Measurements from ENCODE around the gene FOXP1. TPM values are rescaled to one million over a fixed set of nuclear protein-coding genes. Genes with fewer than 3 reads are reported as not detected.

Gene FOXP1
- total and polyA plus RNA-seq, 2 of the 13 experiments (the other 11 are each of a cell fraction or from before 2014, with no cell fraction given): 40.4 to 59.0 TPM

DNA sequence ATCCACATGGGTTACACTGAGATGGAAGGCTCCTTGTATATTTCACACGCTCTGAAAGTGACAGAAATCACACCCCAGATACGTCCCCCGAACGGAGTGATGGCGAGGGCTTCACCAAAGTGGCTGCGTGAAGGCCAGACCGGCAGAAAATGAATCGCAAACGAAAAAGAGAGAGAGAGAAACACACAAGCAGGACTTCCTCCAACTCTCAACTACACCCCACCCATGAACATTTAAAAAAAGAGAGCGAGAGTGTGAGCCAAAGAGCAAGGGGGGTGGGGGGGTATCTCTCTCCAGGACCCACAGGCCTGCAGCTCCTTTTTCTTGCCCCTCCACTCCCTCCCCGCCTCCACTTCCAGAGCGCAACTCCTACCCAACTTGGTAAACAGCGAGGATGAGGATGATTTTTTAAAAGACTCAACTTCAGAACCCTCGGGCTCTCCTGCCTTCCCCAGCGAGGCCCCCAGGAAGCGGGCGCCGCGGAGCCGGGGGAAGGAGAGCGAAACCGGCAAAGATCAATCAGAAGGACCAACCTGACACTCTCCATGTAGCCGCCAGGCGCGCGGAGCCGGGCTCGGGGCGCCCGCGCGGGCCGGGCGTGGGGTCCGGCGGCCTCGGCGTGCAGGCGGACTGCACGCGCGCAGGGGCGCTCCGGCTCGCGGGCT is 519.1 kb downstream of the FOXP1 start (continued):
- TF ChIP-seq, protein P1, sequence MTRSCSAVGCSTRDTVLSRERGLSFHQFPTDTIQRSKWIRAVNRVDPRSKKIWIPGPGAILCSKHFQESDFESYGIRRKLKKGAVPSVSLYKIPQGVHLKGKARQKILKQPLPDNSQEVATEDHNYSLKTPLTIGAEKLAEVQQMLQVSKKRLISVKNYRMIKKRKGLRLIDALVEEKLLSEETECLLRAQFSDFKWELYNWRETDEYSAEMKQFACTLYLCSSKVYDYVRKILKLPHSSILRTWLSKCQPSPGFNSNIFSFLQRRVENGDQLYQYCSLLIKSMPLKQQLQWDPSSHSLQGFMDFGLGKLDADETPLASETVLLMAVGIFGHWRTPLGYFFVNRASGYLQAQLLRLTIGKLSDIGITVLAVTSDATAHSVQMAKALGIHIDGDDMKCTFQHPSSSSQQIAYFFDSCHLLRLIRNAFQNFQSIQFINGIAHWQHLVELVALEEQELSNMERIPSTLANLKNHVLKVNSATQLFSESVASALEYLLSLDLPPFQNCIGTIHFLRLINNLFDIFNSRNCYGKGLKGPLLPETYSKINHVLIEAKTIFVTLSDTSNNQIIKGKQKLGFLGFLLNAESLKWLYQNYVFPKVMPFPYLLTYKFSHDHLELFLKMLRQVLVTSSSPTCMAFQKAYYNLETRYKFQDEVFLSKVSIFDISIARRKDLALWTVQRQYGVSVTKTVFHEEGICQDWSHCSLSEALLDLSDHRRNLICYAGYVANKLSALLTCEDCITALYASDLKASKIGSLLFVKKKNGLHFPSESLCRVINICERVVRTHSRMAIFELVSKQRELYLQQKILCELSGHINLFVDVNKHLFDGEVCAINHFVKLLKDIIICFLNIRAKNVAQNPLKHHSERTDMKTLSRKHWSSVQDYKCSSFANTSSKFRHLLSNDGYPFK (CRISPR knock-in tag; IDR thresholded peaks at IDR 0.05; ENCODE audit: borderline replicate concordance): no peak
- TF ChIP-seq HOXA7 (CRISPR knock-in tag; IDR thresholded peaks at IDR 0.05) (no peak), SMARCC2 (IDR thresholded peaks at IDR 0.05) (no peak), PHF8 (CRISPR knock-in tag; IDR thresholded peaks at IDR 0.05) (0 out of 2 replicates have a peak, but pooled peaks have one; percentile 15), MTF1 (CRISPR knock-in tag; IDR thresholded peaks at IDR 0.05) (no peak), ZFP1 (CRISPR knock-in tag; IDR thresholded peaks at IDR 0.05) (no peak), ZNF777 (CRISPR knock-in tag; IDR thresholded peaks at IDR 0.05) (0 out of 2 replicates have a peak, but pooled peaks have one; percentile 23), JDP2 (CRISPR knock-in tag; IDR thresholded peaks at IDR 0.05; ENCODE audit: borderline replicate concordance) (no peak), ZSCAN12 (CRISPR knock-in tag; IDR thresholded peaks at IDR 0.05) (no peak), ZNF264 (CRISPR knock-in tag; IDR thresholded peaks at IDR 0.05) (no peak)
- TF ChIP-seq, protein P2, sequence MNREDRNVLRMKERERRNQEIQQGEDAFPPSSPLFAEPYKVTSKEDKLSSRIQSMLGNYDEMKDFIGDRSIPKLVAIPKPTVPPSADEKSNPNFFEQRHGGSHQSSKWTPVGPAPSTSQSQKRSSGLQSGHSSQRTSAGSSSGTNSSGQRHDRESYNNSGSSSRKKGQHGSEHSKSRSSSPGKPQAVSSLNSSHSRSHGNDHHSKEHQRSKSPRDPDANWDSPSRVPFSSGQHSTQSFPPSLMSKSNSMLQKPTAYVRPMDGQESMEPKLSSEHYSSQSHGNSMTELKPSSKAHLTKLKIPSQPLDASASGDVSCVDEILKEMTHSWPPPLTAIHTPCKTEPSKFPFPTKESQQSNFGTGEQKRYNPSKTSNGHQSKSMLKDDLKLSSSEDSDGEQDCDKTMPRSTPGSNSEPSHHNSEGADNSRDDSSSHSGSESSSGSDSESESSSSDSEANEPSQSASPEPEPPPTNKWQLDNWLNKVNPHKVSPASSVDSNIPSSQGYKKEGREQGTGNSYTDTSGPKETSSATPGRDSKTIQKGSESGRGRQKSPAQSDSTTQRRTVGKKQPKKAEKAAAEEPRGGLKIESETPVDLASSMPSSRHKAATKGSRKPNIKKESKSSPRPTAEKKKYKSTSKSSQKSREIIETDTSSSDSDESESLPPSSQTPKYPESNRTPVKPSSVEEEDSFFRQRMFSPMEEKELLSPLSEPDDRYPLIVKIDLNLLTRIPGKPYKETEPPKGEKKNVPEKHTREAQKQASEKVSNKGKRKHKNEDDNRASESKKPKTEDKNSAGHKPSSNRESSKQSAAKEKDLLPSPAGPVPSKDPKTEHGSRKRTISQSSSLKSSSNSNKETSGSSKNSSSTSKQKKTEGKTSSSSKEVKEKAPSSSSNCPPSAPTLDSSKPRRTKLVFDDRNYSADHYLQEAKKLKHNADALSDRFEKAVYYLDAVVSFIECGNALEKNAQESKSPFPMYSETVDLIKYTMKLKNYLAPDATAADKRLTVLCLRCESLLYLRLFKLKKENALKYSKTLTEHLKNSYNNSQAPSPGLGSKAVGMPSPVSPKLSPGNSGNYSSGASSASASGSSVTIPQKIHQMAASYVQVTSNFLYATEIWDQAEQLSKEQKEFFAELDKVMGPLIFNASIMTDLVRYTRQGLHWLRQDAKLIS (CRISPR knock-in tag; IDR thresholded peaks at IDR 0.05): 0 out of 2 replicates have a peak, but pooled peaks have one; percentile 8
- TF ChIP-seq, protein P3, sequence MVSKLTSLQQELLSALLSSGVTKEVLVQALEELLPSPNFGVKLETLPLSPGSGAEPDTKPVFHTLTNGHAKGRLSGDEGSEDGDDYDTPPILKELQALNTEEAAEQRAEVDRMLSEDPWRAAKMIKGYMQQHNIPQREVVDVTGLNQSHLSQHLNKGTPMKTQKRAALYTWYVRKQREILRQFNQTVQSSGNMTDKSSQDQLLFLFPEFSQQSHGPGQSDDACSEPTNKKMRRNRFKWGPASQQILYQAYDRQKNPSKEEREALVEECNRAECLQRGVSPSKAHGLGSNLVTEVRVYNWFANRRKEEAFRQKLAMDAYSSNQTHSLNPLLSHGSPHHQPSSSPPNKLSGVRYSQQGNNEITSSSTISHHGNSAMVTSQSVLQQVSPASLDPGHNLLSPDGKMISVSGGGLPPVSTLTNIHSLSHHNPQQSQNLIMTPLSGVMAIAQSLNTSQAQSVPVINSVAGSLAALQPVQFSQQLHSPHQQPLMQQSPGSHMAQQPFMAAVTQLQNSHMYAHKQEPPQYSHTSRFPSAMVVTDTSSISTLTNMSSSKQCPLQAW (CRISPR knock-in tag; IDR thresholded peaks at IDR 0.05): no peak
- TF ChIP-seq, protein P4, sequence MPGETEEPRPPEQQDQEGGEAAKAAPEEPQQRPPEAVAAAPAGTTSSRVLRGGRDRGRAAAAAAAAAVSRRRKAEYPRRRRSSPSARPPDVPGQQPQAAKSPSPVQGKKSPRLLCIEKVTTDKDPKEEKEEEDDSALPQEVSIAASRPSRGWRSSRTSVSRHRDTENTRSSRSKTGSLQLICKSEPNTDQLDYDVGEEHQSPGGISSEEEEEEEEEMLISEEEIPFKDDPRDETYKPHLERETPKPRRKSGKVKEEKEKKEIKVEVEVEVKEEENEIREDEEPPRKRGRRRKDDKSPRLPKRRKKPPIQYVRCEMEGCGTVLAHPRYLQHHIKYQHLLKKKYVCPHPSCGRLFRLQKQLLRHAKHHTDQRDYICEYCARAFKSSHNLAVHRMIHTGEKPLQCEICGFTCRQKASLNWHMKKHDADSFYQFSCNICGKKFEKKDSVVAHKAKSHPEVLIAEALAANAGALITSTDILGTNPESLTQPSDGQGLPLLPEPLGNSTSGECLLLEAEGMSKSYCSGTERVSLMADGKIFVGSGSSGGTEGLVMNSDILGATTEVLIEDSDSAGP (CRISPR knock-in tag; IDR thresholded peaks at IDR 0.05; ENCODE audit: borderline replicate concordance): no peak
